OCI-LY3 (cell line): Measurements from ENCODE around the gene MMP20.

Source experiments
- CTCF ChIP-seq: fragments of 200-600, 300-600 bp; sonication (generic); IDR thresholded peaks from 2 replicates; pipeline ENCODE4 v1.5.1; 2014; ENCODE audit warnings: antibody characterized with exemption, low read length, low read depth
- EZH2phosphoT487 ChIP-seq: fragments of 200-600 bp; shearing (Covaris generic); IDR thresholded peaks from 2 replicates; pipeline ENCODE4 v1.6.1; 2018; ENCODE audit warnings: antibody characterized with exemption, mixed run types, low read depth

GRCh38 chr11:102622258-102622657 lies 2.9 kb downstream of the MMP20 start:
- no peak for TF ChIP-seq CTCF
- TF ChIP-seq EZH2phosphoT487: no peak
